ENCODE data around the gene GGT5. TPM values are rescaled to one million over a fixed set of nuclear protein-coding genes. Genes with fewer than 3 reads are reported as not detected.
"Not testable (repeated sequence)": the region's sequence is repeated elsewhere in the genome, so short reads cannot be mapped to it uniquely, and the experiment has no call there.

Gene GGT5
- total RNA-seq, 2 donors from 2014 or later, result 41.5 to 57.8 TPM

DNA sequence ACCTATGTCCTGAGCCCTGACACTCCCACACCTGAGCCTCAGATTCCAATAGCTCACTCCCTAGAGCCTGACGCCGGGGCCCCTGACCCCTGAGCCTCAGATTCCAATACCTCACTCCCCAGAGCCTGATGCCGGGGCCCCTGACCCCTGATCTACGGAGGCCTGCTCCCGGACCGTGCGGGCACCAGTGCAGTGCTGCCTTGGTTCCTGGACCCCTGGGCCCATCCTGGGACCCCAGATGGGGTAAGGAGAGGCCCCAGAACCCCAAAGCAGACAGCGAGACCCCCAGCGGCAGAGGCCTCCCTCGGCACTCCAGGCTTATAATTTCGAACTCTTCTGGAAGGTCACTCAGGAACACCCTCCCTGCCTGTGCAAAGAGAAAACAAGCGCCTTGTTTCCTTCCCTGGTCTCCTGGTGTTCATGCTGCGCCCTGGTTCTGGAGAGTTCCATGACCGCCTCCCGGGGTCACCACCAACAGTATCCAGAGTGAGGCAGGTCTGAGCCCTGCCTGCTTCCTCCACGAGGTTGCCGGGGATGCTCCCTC is 56.1 kb downstream of the GGT5 start:
- DNase-seq (no peak), ATAC-seq (no peak)
- intact Hi-C loops (cut with DNase I), result loop anchor here in 1 of 2 donors (2.0 to 10.0 kb wide), 2 partner anchors 58 to 204 kb away; partner anchors contain the start of gene GSTT2

DNA sequence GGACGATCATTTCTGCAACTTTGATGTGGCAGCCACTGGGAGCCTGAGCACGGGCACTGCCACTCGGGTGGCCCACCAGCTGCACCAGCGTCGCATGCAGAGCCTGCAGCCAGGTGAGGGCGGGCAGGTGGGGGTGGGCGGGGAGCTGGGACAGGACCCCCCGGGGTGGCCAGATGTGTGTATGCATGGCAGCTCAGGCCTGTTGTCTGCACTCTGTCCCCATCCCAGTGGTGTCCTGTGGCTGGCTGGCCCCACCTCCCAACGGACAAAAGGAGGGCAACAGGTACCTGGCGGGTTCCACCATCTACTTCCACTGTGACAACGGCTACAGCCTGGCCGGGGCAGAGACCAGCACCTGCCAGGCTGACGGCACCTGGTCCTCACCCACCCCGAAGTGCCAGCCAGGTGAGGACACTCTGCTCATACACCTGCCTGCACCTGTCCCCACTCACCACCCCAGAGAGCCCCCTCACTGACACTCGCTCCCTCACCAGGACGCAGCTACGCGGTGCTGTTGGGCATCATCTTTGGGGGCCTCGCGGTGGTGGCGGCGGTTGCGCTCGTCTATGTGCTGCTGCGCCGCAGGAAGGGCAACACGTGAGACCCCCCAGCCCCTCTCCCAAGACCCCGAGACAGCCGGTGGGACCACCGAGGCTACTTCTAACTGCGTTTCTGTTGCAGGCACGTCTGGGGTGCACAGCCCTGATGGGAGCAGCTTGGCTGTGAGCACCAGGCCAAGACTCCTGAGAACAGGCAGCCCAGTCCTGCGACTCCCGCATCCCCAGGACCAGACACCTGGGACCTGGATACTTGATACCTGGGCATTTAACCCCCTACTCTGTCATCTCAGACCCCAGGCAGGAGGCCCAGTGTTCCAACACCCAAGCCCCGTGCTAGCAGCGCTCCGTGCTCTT is 56.9 kb downstream of the GGT5 start:
- intact Hi-C loops (cut with DNase I), result loop anchor here in 1 of 2 donors (2.0 to 10.0 kb wide), 2 partner anchors 59 to 203 kb away; partner anchors contain the start of gene GSTT2
- ATAC-seq (no peak), DNase-seq (no peak)

DNA sequence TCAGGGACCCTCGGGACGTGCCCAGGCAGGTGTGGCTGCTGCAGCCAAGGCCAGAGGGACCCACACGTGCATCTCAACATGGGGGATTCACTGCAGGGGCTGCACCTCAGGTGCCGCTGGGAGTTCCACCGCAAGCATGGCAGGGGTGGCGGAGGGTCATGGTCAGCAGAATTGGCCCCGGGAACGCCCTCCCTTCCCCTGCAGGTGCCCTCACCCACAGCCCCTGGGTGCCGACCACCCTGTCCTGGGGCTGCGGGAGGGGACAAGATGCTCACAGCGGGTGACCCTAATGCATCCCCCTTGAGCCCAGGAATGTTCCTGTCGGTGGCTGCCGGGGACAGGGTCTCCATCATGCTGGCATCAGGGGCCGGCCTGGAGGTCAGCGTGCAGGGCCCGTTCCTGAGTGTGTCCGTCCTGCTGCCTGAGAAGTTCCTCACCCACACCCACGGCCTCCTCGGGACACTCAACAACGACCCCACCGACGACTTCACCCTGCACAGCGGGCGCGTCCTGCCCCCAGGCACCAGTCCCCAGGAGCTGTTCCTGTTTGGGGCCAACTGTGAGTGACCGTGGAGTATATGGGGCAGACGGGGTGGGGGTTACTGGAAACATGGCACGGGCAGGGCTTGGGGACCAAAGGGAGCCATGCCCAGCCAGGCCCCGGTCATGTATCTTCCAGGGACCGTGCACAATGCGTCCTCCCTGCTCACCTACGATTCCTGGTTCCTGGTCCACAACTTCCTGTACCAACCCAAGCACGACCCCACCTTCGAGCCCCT is 57.8 kb downstream of the GGT5 start:
- intact Hi-C loops (cut with DNase I), result loop anchor here in 1 of 2 donors (10.0 kb wide), 1 partner anchor 202 kb away; the partner anchor contains the start of gene GSTT2
- DNase-seq, result peak; percentile 20
- ATAC-seq, result no peak

DNA sequence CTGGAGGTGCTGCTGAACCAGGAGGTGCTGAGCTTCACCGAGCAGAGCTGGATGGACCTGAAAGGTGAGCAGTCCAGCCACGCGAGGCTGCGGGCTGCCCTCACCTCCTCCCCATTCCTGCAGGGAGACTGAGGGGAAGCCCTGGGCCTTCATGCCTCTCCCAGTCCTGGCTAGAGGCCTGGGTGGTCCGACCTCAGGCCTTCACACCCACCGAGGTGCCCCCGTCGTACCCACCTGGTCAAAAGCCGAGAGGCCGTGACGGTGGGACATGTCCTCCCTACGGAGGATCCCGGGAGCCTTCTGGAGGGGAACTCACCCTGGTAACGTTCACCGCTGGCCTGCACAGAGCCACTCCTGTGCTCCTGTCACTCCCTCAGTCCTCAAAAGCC is 58.5 kb downstream of the GGT5 start:
- intact Hi-C loops (cut with DNase I), result loop anchor here in 1 of 2 donors (10.0 kb wide), 1 partner anchor 202 kb away; the partner anchor contains the start of gene GSTT2
- DNase-seq, result no peak
- no peak for ATAC-seq

DNA sequence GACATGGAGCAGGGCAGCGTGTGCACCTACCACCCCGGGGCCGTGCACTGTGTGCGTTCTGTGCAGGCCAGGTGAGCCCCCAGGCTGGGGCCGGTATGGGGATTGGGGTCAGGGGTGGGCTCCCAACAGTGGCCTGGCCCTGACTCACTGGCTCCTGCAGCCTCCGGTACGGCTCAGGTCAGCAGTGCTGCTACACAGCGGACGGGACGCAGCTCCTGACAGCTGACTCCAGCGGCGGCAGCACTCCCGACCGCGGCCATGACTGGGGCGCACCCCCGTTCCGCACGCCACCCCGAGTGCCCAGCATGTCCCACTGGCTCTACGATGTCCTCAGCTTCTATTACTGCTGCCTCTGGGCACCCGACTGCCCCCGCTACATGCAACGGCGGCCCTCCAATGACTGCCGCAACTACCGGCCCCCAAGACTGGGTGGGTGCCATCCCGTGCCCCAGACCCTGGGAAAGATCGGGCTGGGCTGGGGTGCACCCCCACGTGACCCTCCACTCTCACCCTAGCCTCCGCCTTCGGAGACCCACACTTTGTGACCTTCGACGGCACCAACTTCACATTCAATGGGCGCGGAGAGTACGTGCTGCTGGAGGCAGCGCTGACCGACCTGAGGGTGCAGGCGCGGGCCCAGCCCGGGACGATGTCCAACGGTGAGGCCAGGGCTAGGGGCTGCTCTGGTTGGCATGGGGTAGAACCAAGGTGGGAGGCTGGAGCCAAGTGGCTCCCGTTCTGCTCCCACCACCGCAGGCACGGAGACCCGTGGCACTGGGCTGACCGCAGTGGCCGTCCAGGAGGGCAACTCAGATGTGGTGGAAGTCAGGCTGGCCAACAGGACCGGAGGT is 59.2 kb downstream of the GGT5 start:
- intact Hi-C loops (cut with DNase I), result loop anchor here in 1 of 2 donors (10.0 kb wide), 1 partner anchor 201 kb away; the partner anchor contains the start of gene GSTT2
- DNase-seq (no peak), ATAC-seq (no peak)

DNA sequence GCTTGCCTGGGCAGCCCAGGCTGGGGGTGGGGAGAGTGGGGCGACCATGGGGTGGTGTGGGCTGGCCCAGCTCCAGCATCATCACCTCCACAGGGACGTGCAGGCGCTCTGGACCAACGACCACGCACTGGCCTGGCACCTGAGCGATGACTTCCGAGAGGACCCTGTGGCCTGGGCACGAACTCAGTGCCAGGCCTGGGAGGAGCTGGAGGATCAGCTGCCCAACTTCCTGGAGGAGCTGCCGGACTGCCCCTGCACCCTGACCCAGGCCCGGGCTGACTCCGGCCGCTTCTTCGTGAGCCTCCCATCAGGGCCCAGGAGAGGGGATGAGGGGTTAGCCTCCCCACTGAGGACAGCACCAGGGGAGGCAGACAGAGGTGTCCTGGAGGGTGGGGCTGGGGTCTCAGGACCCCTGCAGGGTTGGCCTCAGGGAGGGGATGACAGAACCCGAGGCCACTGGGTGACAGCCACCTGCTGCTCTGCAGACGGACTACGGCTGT is 59.8 kb downstream of the GGT5 start:
- no peak for ATAC-seq
- DNase-seq, result no peak
- intact Hi-C loops (cut with DNase I), result loop anchor here in 1 of 2 donors (10.0 kb wide), 1 partner anchor 200 kb away; the partner anchor contains the start of gene GSTT2

DNA sequence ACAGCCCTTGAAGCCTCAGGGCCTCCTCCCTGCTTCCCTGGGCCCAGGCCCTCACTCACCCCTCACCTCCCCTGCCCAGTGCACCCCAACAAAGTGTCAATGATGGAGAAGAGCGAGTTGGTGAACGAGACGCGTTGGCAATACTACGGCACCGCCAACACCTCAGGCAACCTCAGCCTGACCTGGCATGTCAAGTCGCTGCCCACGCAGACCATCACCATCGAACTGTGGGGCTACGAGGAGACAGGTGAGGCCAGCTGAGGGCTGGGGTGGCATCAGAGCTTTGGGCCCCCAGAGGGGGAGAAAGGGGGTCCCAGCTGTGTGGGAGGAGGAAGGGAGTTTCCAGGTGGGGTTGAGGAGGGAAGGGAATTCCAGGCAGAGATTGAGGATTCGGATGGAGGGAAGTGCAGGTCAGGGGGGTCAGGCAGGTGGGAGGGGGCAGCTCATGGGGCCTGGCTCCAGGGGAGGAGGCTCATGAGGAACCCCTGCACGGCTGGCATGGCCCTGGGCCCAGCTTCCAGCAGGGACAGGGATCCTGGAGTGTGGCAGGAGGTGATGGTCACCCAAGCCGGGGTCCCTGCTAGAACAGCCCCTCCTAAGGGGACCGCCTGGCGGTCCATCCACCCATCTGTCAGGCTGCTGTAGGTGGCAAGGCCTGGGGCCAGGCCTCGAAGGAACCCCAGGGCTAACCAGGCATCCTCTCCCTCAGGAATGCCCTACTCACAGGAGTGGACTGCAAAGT is 60.7 kb downstream of the GGT5 start:
- DNase-seq (no peak), ATAC-seq (no peak)
- intact Hi-C loops (cut with DNase I), result loop anchor here in 1 of 2 donors (10.0 kb wide), 1 partner anchor 199 kb away; the partner anchor contains the start of gene GSTT2

DNA sequence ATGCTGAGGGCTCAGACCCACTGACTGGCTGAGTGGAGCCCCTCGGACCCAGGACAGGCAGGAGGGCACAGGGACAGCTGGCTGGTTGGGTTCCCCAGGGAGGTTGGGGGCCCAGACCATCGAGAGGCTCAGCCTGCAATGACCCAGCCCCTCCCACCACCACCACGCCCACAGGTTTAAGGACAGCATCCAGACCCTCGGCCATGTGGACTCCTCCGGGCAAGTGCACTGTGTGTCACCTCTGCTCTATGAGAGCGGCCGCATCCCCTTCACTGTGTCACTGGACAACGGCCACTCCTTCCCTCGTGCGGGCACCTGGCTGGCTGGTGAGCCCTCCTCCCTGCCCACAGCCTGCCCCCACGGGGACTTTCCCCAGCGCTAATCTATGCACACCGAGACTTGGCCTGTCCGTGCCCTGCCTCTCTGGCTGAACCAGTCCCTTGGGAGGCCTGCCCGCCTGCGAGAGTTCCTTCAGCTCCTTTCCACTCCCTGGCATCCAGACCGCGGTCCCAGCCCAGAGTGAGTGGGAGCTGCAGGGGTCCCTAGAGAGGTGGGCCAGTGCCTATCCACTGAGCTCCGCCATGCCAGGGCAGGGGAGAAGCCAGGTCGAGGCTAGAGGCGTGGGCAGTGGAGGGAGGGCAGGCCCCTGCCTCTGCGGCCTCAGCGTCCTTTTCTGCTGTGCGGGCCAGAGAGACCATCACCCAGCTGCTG is 61.4 kb downstream of the GGT5 start:
- DNase-seq, result no peak
- intact Hi-C loops (cut with DNase I), result loop anchor here in 1 of 2 donors (10.0 kb wide), 1 partner anchor 199 kb away; the partner anchor contains the start of gene GSTT2

DNA sequence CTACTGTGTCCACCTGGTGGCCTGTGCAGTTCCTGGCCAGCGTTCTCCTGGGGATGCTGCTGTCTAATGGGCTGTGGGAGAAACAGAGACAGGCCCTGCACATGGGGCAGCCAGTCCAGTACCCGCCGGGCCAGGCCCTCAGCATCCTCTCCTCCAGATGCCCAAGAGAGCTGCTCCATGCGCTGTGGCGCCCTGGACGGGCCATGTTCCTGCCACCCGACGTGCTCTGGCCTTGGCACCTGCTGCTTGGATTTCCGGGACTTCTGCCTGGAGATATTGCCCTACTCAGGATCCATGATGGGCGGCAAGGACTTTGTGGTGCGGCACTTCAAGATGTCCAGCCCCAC is 62.0 kb downstream of the GGT5 start:
- DNase-seq, ATAC-seq: not testable (repeated sequence)
- intact Hi-C loops (cut with DNase I), result loop anchor here in 1 of 2 donors (10.0 kb wide), 1 partner anchor 198 kb away; the partner anchor contains the start of gene GSTT2

More for the DNA sequence above, 61.4 kb downstream of the GGT5 start:
- ATAC-seq, result no peak

DNA sequence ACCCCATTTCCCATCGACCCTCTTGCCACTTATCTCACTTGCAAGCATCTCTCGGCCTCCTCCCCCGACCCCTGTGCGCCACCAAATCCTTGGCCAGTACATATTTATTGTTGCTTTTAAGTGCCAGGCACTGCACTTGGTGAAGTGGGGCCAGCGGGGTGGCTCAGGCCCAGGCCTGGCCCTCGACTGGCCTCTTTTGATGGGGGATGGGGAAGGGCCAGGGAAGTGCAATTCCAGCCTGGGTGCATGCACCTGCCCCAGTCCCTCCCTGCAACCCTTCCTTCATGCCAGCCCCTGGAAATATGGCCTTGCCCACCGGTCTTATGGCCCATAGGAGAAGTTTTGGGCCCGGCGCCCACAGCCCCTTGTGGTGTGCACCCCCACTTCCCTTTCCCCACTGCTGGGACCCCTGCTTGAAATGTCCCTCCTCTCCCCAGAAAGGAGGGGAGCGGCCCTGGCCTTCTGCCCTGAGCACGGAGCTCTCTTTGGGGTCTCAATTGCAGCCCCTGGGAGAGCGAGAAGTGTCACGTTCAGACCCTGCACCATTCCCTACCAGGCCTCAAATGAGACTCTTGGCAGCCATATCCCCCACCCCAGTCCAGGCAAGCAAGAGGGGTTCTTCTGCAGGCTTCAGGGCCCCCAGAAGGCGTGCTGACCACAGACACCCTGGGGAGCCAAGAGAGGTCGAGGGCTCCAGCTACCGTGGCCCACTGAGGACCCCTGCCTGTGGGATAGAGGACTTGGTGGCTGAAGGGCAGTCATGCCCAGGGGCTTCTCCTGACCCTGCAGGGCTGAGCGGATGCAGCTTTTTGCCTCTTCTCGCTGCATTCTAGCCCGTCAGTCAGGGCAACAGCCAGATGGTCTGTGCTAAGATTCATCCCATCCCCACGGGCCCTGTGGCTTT is 62.6 kb downstream of the GGT5 start:
- peak in 1 of 2 donors; percentile 16 for ATAC-seq

DNA sequence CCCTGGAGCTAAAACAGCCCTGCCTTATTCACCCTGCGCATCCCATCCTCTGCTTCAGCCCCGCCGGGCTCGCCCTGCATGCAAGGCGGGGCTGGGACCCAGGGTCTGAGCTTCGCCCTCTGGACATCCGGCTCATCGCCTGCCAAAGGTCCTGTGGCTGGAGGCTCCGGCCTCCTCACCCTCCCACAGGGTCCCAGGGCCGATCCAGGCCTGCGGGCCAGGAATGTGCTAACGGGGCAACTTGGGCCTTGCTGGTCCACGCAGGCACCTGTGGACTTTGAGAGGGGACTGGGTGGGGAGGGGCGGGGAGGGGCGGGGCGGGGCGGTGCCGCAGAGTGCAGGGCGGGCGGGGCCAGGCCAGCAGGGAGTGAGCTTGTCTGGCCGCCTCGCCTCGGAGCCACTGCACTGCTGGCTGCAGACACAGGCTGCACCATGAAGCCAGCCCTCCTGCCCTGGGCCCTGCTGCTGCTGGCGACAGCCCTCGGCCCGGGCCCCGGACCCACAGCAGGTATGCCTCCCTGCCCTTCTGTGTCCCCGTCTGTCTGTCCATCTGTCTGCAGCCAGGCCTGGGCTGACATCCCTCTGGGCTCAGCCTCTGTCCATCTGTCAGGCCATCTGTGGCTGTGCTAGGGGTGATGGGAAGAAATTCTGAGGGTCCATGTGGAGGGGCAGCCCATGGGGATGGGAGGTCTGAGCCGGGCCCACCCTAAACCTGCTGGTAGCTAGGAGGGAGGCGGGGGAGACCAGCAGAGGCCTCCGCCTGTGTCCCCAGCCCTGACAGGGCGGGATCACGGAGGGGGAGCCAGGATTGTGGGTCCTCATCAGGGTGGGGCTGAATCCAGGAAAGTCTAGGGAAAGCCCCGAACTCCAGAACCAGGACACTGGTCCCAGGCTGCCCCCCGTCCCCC is 63.5 kb downstream of the GGT5 start, which contains the start of gene SUSD2:
TSS of gene SUSD2 (plus strand) at position 400 of the 908 bp plus-strand sequence. CDS start at position 433, 33 bp downstream.
- intact Hi-C loops (cut with DNase I), result loop anchor here in 1 of 2 donors (10.0 kb wide), 1 partner anchor 197 kb away; the partner anchor contains the start of gene GSTT2
- ATAC-seq (peak in 1 of 2 donors; percentile 41), DNase-seq (no peak)

More for the DNA sequence above, 62.6 kb downstream of the GGT5 start:
- DNase-seq, result no peak
- intact Hi-C loops (cut with DNase I), result loop anchor here in 1 of 2 donors (10.0 kb wide), 1 partner anchor 197 kb away; the partner anchor contains the start of gene GSTT2

DNA sequence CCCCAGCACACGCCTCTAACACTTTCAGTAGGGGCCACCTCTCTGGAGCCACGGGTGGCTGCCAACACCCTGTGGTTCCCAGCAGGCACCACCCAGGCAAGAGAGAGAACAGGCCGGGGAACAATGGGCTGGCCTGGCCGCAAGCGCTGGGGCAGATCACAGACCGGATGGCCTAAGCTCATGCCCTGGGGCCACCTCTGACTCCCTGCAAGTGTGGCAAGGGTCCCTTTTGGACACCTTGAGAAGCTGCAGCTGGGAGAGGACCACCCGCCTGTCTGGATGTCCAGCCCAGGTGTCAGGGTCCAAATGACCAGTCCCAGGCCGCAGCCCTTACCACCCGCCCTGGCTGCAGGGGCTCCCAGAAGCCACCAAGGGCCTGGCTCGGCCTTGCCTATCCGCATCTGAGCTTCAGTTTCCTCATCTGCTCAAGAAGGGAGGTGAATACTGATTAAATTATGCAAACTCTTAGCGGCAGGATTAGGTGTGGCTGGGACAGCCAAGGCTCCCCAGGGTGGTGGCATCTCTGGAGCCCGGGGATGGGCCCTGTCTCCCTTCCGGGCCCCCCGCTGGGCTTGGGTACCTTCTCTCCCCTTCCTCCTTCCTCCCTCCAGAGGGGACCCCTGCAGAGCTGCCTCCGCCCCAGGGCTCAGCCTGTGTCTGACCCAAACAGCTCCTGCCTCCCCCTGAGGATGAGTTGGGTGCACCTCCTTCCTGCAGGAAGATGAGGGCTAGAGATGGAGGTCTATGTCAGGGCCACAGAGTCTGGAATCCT is 64.4 kb downstream of the GGT5 start:
- ATAC-seq (peak in 1 of 2 donors; percentile 2), DNase-seq (no peak)
- intact Hi-C loops (cut with DNase I), result loop anchor here in 1 of 2 donors (10.0 kb wide), 1 partner anchor 196 kb away; the partner anchor contains the start of gene GSTT2

DNA sequence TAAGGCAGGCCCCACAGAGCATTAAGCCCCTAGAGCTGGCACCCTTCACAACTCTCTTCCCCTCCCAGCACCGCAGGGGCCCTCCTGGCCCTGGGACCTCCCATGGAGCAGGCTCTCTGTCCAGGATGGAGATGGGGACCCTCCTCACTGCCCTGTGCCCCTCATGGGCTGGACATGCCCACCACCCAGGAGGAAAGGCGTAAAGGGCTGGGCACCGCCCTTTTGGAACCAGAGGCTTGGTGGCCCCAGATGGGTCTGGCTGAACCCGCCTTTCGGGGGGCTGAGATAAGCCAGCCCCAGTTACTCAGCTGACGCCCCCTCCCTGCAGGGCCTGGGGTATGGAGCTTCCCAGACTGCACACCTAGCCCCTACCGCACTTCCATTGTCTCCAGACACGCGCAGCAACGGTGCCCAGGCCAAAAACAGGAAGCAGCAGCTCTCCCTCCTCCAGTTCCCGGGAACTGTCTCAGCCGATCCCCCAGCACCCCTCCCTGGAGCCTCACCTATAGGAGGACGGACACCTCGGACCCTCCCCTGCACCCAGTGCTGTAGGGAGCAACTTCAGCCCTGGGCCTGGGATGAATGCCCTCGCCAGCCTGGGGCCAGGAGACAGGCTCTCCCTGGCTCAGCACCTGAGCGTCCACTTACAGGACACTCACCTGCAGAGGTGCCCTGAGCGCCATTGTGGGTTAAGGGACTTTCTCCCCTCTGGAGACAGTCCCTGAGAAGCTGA is 65.2 kb downstream of the GGT5 start:
- intact Hi-C loops (cut with DNase I), result loop anchor here in 1 of 2 donors (5.0 to 10.0 kb wide), 2 partner anchors 77 to 195 kb away; partner anchors contain the start of gene GSTT2
- ATAC-seq (no peak), DNase-seq (no peak)

Measured in left cardiac atrium (tissue), 4 donors.